Panc1 (cell line): ENCODE measurements around the gene CTF1. TPM values are rescaled to one million over a fixed set of nuclear protein-coding genes. Genes with fewer than 3 reads are reported as not detected.

ENCODE experiments used
- ATAC-seq: fragments of 200-7000 bp; cut with Tn5 transposase; 2 replicates; pipeline ENCODE4 v1.9.1; 2020; ENCODE audit warnings: mild to moderate bottlenecking, moderate library complexity
- BruUV-seq: library from RNA; stranded (reverse); fragments of 400-500 nt; replicated peaks from 2 replicates; lab custom pipeline; 2021; lab: Mats Ljungman, UMichigan
- CTCF ChIA-PET: fragments of 300-600 bp; sonication (Branson Sonifier 250); formaldehyde crosslinking; loops from one replicate; lab custom pipeline; 2022; ENCODE audit warnings: antibody characterized with exemption; lab: Charles Lee
- POLR2A ChIA-PET: fragments of 300-600 bp; sonication (Branson Sonifier 250); formaldehyde crosslinking; loops from one replicate; lab custom pipeline; 2022; ENCODE audit warnings: antibody characterized with exemption; lab: Charles Lee
- DNase-seq: peaks from one replicate; pipeline ENCODE4 v3.0.0-alpha.2; 2010; ENCODE audit warnings: low read depth, low spot score
- H3K27ac ChIP-seq: 2 replicates; pipeline ENCODE4 v1.5.1; 2011; ENCODE audit warnings: mild to moderate bottlenecking, low read length, inconsistent platforms
- H3K27me3 ChIP-seq: fragments of 200-500 bp; sonication (Bioruptor generic); 2 replicates; pipeline ENCODE4 v1.6.0; 2014; ENCODE audit warnings: low read length, inconsistent platforms; ENCODE audit not compliant: control insufficient read depth, insufficient read depth
- H3K36me3 ChIP-seq: fragments of 200-500 bp; sonication (Bioruptor generic); 2 replicates; pipeline ENCODE4 v1.5.1; 2014; ENCODE audit warnings: inconsistent platforms, mild to moderate bottlenecking, low read length, moderate library complexity; ENCODE audit not compliant: control insufficient read depth, insufficient read depth
- H3K4me1 ChIP-seq: 2 replicates; pipeline ENCODE4 v1.5.1; 2011; ENCODE audit warnings: inconsistent platforms, mild to moderate bottlenecking, low read length, moderate library complexity; ENCODE audit not compliant: control insufficient read depth, insufficient read depth
- H3K4me3 ChIP-seq, 2 experiments: 2 replicates each; pipeline ENCODE4 v1.5.1; 2011 to 2012; ENCODE audit warnings: low read depth in 2 of 2, low read length in 2 of 2, mild to moderate bottlenecking in 2 of 2, inconsistent platforms in 1 of 2, moderate library complexity in 1 of 2
- H3K9me3 ChIP-seq: fragments of 200-500 bp; sonication (Bioruptor generic); 2 replicates; pipeline ENCODE4 v1.5.1; 2014; ENCODE audit warnings: low read depth, mild to moderate bottlenecking, inconsistent platforms, low read length, moderate library complexity; ENCODE audit not compliant: control insufficient read depth, insufficient read depth
- POLR2AphosphoS5 ChIP-seq: IDR thresholded peaks from 2 replicates; pipeline ENCODE4 v1.6.1; 2012; ENCODE audit warnings: mild to moderate bottlenecking, low read depth, low read length, moderate library complexity
- SIN3A ChIP-seq: IDR thresholded peaks from 2 replicates; pipeline ENCODE4 v1.6.1; 2012; ENCODE audit warnings: low read depth, mild to moderate bottlenecking, low read length, moderate library complexity, borderline replicate concordance; ENCODE audit not compliant: insufficient read depth
- TCF7L2 ChIP-seq: IDR thresholded peaks from 2 replicates; pipeline ENCODE4 v1.6.1; 2011; ENCODE audit warnings: mild to moderate bottlenecking, low read depth, low read length, inconsistent platforms
- in situ Hi-C: cut with HindIII; loops from 2 replicates; pipeline ENCODE4 v1.10.0; 2016; ENCODE audit warnings: low sequenced_read_pairs, low pct_unique_long_range_greater_than_20kb
- intact Hi-C: fragments of 100-400 bp; cut with micrococcal nuclease; formaldehyde crosslinking; loops from one replicate; pipeline ENCODE4 v1.10.0; 2022; ENCODE audit not compliant: unreplicated experiment
- total RNA-seq: library from RNA; stranded (reverse); gene quantifications from one replicate; pipeline ENCODE4 v1.2.1, GENCODE V29; 2021; ENCODE audit not compliant: unreplicated experiment
- TF ChIP-seq, protein P1 (sequence below), 2 experiments: IDR thresholded peaks; 2 replicates each; pipeline ENCODE4 v1.6.1; 2011 to 2012; ENCODE audit warnings: low read depth in 2 of 2, control low read depth in 1 of 2, low read length in 1 of 2, mild to moderate bottlenecking in 1 of 2, moderate library complexity in 1 of 2; ENCODE audit not compliant: insufficient read depth in 1 of 2
- TF ChIP-seq, protein P2 (sequence below): fragments of 450-650 bp; IDR thresholded peaks from 2 replicates; pipeline ENCODE4 v1.5.1; 2017; ENCODE audit warnings: mild to moderate bottlenecking

CTF1 gene
- total RNA-seq, 1 experiment from 2014 or later, result 2.9 TPM

DNA sequence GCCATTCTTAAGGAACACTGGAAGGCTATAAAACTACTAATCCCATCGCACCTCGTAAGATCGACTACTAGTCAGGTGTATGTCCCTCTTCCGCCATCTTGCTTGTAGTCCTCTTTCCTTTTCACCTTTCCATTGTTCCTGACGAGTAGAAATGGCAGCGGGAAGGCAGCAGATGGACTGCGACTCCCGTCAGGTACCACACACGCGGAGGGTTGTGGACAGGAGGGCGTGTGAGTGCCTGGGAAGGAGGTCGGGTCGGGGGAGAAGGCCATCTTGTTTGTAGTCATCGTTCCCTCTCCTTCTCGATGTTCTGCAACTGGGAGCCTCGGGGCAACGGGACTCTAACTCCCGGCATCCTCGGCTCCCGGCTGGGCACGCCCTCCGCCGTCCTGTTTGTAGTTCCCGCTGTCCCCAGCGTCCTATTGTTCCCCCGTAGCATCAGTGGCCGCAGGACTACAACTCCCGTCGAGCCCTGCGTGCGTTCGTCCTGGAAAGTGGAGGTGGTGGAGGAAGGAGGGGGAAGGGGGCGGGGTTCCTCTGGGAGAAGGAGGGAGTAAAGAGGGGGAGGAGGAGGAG lies 26.6 kb downstream of the CTF1 start:
- peaks cover 9% of the 10 kb centered on the region for H3K4me1 ChIP-seq
- H3K27me3 ChIP-seq, result no peaks in the 10 kb centered on the region
- no TSS peak for BruUV-seq
- H3K4me3 ChIP-seq, result peak overlapping the region; percentile 87 to 91
- peak overlapping the region; percentile 99 for H3K27ac ChIP-seq
- H3K36me3 ChIP-seq, result no peaks in the 10 kb centered on the region
- peak; percentile 86 for ATAC-seq
- peak; percentile 99 for DNase-seq
- POLR2A ChIA-PET, result no interaction called here
- TF ChIP-seq SIN3A (no peak), TCF7L2 (0 out of 2 replicates have a peak, but pooled peaks have one; percentile 5)
- TF ChIP-seq, protein P1, sequence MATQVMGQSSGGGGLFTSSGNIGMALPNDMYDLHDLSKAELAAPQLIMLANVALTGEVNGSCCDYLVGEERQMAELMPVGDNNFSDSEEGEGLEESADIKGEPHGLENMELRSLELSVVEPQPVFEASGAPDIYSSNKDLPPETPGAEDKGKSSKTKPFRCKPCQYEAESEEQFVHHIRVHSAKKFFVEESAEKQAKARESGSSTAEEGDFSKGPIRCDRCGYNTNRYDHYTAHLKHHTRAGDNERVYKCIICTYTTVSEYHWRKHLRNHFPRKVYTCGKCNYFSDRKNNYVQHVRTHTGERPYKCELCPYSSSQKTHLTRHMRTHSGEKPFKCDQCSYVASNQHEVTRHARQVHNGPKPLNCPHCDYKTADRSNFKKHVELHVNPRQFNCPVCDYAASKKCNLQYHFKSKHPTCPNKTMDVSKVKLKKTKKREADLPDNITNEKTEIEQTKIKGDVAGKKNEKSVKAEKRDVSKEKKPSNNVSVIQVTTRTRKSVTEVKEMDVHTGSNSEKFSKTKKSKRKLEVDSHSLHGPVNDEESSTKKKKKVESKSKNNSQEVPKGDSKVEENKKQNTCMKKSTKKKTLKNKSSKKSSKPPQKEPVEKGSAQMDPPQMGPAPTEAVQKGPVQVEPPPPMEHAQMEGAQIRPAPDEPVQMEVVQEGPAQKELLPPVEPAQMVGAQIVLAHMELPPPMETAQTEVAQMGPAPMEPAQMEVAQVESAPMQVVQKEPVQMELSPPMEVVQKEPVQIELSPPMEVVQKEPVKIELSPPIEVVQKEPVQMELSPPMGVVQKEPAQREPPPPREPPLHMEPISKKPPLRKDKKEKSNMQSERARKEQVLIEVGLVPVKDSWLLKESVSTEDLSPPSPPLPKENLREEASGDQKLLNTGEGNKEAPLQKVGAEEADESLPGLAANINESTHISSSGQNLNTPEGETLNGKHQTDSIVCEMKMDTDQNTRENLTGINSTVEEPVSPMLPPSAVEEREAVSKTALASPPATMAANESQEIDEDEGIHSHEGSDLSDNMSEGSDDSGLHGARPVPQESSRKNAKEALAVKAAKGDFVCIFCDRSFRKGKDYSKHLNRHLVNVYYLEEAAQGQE (IDR thresholded peaks at IDR 0.05; ENCODE audit: insufficient read depth in 1 of 2, low read depth in 2 of 2, low read length in 1 of 2), result no peak
- intact Hi-C loops, result no loop called here
- no peaks in the 10 kb centered on the region for H3K9me3 ChIP-seq
- CTCF ChIA-PET, result no interaction called here
- in situ Hi-C loops, result no loop called here

DNA sequence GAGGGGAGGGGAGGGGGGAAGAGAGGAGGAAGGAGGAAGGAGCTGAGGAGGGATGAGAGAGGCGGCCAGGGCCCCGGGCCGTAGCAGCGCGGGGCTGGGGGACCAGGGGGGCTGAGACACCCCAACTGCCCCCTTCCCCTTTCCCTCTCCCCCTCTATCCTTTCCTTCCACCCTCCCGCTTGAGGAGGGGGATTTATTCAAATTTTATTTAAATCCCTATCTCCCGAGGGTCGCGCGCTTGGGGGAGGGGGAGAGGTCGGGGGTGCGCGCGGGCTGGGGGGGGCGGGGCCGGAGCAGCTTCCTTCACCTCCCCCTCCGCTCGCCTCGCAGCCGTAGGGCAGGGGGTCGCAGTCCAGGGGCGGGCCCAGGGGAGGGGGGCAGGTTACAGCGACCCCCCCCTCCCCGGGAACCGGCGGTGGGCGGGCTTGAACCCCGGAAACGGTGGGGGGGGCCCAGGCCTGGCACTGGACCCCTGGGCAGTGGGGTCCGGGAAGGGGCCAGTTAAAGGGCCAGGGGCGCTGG lies 27.2 kb downstream of the CTF1 start, which contains the start of gene FBXL19:
TSS of gene FBXL19 (plus strand) at position 19 of the 522 bp plus-strand sequence. CDS start 2,183 bp downstream, outside the sequence.
- ChIA-PET POLR2A (no interaction called here), CTCF (no interaction called here)
- no peaks in the 10 kb centered on the region for H3K9me3 ChIP-seq
- intact Hi-C loops, result no loop called here
- H3K4me3 ChIP-seq, result peak within 1 kb of the TSS; percentile 87 to 91
- no TSS peak for BruUV-seq
- H3K27me3 ChIP-seq, result no peaks in the 10 kb centered on the region
- in situ Hi-C loops, result no loop called here
- H3K4me1 ChIP-seq, result peaks cover 9% of the 10 kb centered on the region
- ATAC-seq (no peak), DNase-seq (no peak)
- H3K27ac ChIP-seq, result peak within 1 kb of the TSS; percentile 99
- no peaks in the 10 kb centered on the region for H3K36me3 ChIP-seq
- TF ChIP-seq, protein P2, sequence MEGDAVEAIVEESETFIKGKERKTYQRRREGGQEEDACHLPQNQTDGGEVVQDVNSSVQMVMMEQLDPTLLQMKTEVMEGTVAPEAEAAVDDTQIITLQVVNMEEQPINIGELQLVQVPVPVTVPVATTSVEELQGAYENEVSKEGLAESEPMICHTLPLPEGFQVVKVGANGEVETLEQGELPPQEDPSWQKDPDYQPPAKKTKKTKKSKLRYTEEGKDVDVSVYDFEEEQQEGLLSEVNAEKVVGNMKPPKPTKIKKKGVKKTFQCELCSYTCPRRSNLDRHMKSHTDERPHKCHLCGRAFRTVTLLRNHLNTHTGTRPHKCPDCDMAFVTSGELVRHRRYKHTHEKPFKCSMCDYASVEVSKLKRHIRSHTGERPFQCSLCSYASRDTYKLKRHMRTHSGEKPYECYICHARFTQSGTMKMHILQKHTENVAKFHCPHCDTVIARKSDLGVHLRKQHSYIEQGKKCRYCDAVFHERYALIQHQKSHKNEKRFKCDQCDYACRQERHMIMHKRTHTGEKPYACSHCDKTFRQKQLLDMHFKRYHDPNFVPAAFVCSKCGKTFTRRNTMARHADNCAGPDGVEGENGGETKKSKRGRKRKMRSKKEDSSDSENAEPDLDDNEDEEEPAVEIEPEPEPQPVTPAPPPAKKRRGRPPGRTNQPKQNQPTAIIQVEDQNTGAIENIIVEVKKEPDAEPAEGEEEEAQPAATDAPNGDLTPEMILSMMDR, result no peak
- TF ChIP-seq TCF7L2, result no peak
- TF ChIP-seq, protein P1 (IDR thresholded peaks at IDR 0.05; ENCODE audit: insufficient read depth in 1 of 2, low read depth in 2 of 2, low read length in 1 of 2), result no peak
- TF ChIP-seq SIN3A, result no peak
- no peak for TF ChIP-seq POLR2AphosphoS5
